ENCODE measurements around the gene TMED8. TPM values are rescaled to one million over a fixed set of nuclear protein-coding genes. Genes with fewer than 3 reads are reported as not detected.

TMED8 gene
- total RNA-seq, 1 experiment from 2014 or later, result 14.2 TPM

GRCh38 chr14:77310026-77310425 is 66.9 kb downstream of the TMED8 start:
- Mint-ChIP-seq H3K36me3 (no peaks in the 10 kb centered on the region), H3K27me3 (ENCODE audit: low read depth) (no peaks in the 10 kb centered on the region), H3K4me3 (no peak overlapping the region), H3K9me3 (no peaks in the 10 kb centered on the region), H3K27ac (no peak overlapping the region), H3K4me1 (peaks cover 25% of the 10 kb centered on the region)
- DNase-seq (ENCODE audit: low spot score) (no peak), ATAC-seq (no peak)
- POLR2A ChIA-PET, result no interaction called here
- TF ChIP-seq AR (CRISPR knock-in tag; IDR thresholded peaks at IDR 0.05) (no peak), ZNF671 (CRISPR knock-in tag; IDR thresholded peaks at IDR 0.05) (no peak), ZNF423 (CRISPR knock-in tag; IDR thresholded peaks at IDR 0.05) (no peak), FOXP1 (CRISPR knock-in tag; IDR thresholded peaks at IDR 0.05; ENCODE audit: borderline replicate concordance) (no peak), FOXK1 (CRISPR knock-in tag; IDR thresholded peaks at IDR 0.05) (no peak), ZMAT4 (CRISPR knock-in tag; IDR thresholded peaks at IDR 0.05) (no peak), ARID4B (CRISPR knock-in tag; IDR thresholded peaks at IDR 0.05; ENCODE audit: borderline replicate concordance) (no peak), ZSCAN18 (CRISPR knock-in tag; IDR thresholded peaks at IDR 0.05) (no peak), GRHL2 (CRISPR knock-in tag; IDR thresholded peaks at IDR 0.05; ENCODE audit: insufficient replicate concordance, severe bottlenecking) (no peak), ETV6 (CRISPR knock-in tag; IDR thresholded peaks at IDR 0.05) (no peak), FOXJ3 (CRISPR knock-in tag; IDR thresholded peaks at IDR 0.05; ENCODE audit: borderline replicate concordance) (no peak), EMX1 (CRISPR knock-in tag; IDR thresholded peaks at IDR 0.05) (no peak), USF1 (CRISPR knock-in tag; IDR thresholded peaks at IDR 0.05) (no peak), SMAD3 (CRISPR knock-in tag; IDR thresholded peaks at IDR 0.05; ENCODE audit: borderline replicate concordance) (no peak), JUN (CRISPR knock-in tag; IDR thresholded peaks at IDR 0.05) (no peak), ESRRA (CRISPR knock-in tag; IDR thresholded peaks at IDR 0.05; ENCODE audit: borderline replicate concordance) (no peak), CDX4 (CRISPR knock-in tag; IDR thresholded peaks at IDR 0.05; ENCODE audit: borderline replicate concordance) (no peak), ZNF138 (CRISPR knock-in tag; conservative IDR thresholded peaks at IDR 0.05) (no peak), E2F1 (CRISPR knock-in tag; IDR thresholded peaks at IDR 0.05) (no peak)
- CTCF ChIA-PET, result interaction anchor here (1.1 to 1.2 kb wide), 2 partner anchors 9 to 149 kb away, joined by 3 read pairs; no protein-coding TSS in a partner anchor

Data from WTC11 (cell line).